T-helper 2 cell treated with Interferon-gamma antibody and Interleukin-4, amounts not matched to agents 100 ng/mL and 5 ng/mL, for 36 hours (primary cell): ENCODE measurements around the gene CACNA1C. TPM values are rescaled to one million over a fixed set of nuclear protein-coding genes. Genes with fewer than 3 reads are reported as not detected.

ENCODE experiments used
- intact Hi-C: fragments of 100-400 bp; cut with micrococcal nuclease; formaldehyde crosslinking; loops from one replicate; pipeline ENCODE4 v1.15.1; 2023
- total RNA-seq: library from RNA; stranded (reverse); gene quantifications from 2 replicates; pipeline ENCODE4 v1.2.3, GENCODE V29; 2022

The CACNA1C gene
- total RNA-seq, 1 donor from 2014 or later = 0.09 TPM

- intact Hi-C loops = no loop called here
Observed at GRCh38 chr12:2408262-2408661, 355.5 kb downstream of the CACNA1C start.

- intact Hi-C loops = no loop called here
Observed at GRCh38 chr12:2409656-2410265, 357.0 kb downstream of the CACNA1C start.

- intact Hi-C loops = no loop called here
Observed at GRCh38 chr12:2410496-2410895, 357.7 kb downstream of the CACNA1C start.

- intact Hi-C loops = no loop called here
Observed at GRCh38 chr12:2411011-2411410, 358.2 kb downstream of the CACNA1C start.

- intact Hi-C loops = no loop called here
Observed at GRCh38 chr12:2411616-2412304, 359.0 kb downstream of the CACNA1C start.

- intact Hi-C loops = no loop called here
Observed at GRCh38 chr12:2412305-2412643, 359.5 kb downstream of the CACNA1C start.

GRCh38 chr12:2413301-2413700, 360.5 kb downstream of the CACNA1C start:
- intact Hi-C loops = no loop called here

GRCh38 chr12:2413999-2414792, 361.4 kb downstream of the CACNA1C start:
- intact Hi-C loops = no loop called here

- intact Hi-C loops = no loop called here
Observed at GRCh38 chr12:2414810-2415567, 362.2 kb downstream of the CACNA1C start.

GRCh38 chr12:2415568-2415944, 362.8 kb downstream of the CACNA1C start:
- intact Hi-C loops = no loop called here

GRCh38 chr12:2416158-2416557, 363.4 kb downstream of the CACNA1C start:
- intact Hi-C loops = no loop called here

GRCh38 chr12:2417481-2418160, 364.8 kb downstream of the CACNA1C start:
- intact Hi-C loops = no loop called here

GRCh38 chr12:2418579-2418978, 365.8 kb downstream of the CACNA1C start:
- intact Hi-C loops = no loop called here

- intact Hi-C loops = no loop called here
Observed at GRCh38 chr12:2422591-2422990, 369.8 kb downstream of the CACNA1C start.

GRCh38 chr12:2429032-2429431, 376.2 kb downstream of the CACNA1C start:
- intact Hi-C loops = no loop called here

GRCh38 chr12:2431810-2432209, 379.0 kb downstream of the CACNA1C start:
- intact Hi-C loops = no loop called here

- intact Hi-C loops = no loop called here
Observed at GRCh38 chr12:2432856-2433255, 380.1 kb downstream of the CACNA1C start.

- intact Hi-C loops = no loop called here
Observed at GRCh38 chr12:2435511-2435910, 382.7 kb downstream of the CACNA1C start.

- intact Hi-C loops = no loop called here
Observed at GRCh38 chr12:2439332-2440100, 386.7 kb downstream of the CACNA1C start.

GRCh38 chr12:2443776-2444175, 391.0 kb downstream of the CACNA1C start:
- intact Hi-C loops = no loop called here
